OCI-LY7 (cell line): Measurements from ENCODE around the gene DNMT3B. TPM values are rescaled to one million over a fixed set of nuclear protein-coding genes. Genes with fewer than 3 reads are reported as not detected.

Experiments used
- BruUV-seq: library from RNA; stranded (reverse); fragments of 400-500 nt; replicated peaks from 2 replicates; lab custom pipeline; 2021; lab: Mats Ljungman, UMichigan
- CTCF ChIA-PET: fragments of 300-600 bp; sonication (Branson Sonifier 250); formaldehyde crosslinking; loops from one replicate; lab custom pipeline; 2022; ENCODE audit warnings: antibody characterized with exemption; ENCODE audit not compliant: unreplicated experiment; lab: Charles Lee
- POLR2A ChIA-PET: fragments of 300-600 bp; sonication (Branson Sonifier 250); formaldehyde crosslinking; loops from one replicate; lab custom pipeline; 2022; ENCODE audit warnings: antibody characterized with exemption; lab: Charles Lee
- DNase-seq: peaks from one replicate; pipeline ENCODE4 v3.0.0-alpha.2; 2015; ENCODE audit warnings: low spot score
- H2AFZ ChIP-seq: fragments of 200-600 bp; sonication (generic), shearing (Covaris generic); 2 replicates; pipeline ENCODE4 v1.6.1; 2014; ENCODE audit warnings: mild to moderate bottlenecking, antibody characterized with exemption, low read length, moderate library complexity
- H3K27ac ChIP-seq: fragments of 200-600 bp; sonication (generic); 2 replicates; pipeline ENCODE4 v1.5.1; 2014; ENCODE audit warnings: mixed run types, low read depth, mild to moderate bottlenecking, moderate library complexity, low read length, inconsistent platforms; ENCODE audit not compliant: poor library complexity, severe bottlenecking
- H3K36me3 ChIP-seq: fragments of 200-600 bp; sonication (generic); 2 replicates; pipeline ENCODE4 v1.6.1; 2014; ENCODE audit warnings: mild to moderate bottlenecking, antibody characterized with exemption, low read length, moderate library complexity, mixed read lengths; ENCODE audit not compliant: insufficient read depth
- H3K4me1 ChIP-seq: fragments of 200-600 bp; sonication (generic); 2 replicates; pipeline ENCODE4 v1.5.1; 2014; ENCODE audit warnings: mild to moderate bottlenecking, low read length; ENCODE audit not compliant: insufficient read depth, poor library complexity, severe bottlenecking
- H3K4me2 ChIP-seq: fragments of 200-600 bp; sonication (generic); 2 replicates; pipeline ENCODE4 v1.6.1; 2014; ENCODE audit warnings: mild to moderate bottlenecking, low read length
- H3K4me3 ChIP-seq: fragments of 200-600 bp; sonication (generic); 2 replicates; pipeline ENCODE4 v1.5.1; 2014; ENCODE audit warnings: mild to moderate bottlenecking, low read depth, low read length; ENCODE audit not compliant: poor library complexity, severe bottlenecking
- H3K79me2 ChIP-seq: fragments of 200-600 bp; sonication (generic); 2 replicates; pipeline ENCODE4 v1.6.1; 2016; ENCODE audit warnings: low read depth, mild to moderate bottlenecking, low read length, moderate library complexity, mixed read lengths; ENCODE audit not compliant: insufficient read depth
- H3K9me2 ChIP-seq: fragments of 200-600 bp; sonication (generic); 2 replicates; pipeline ENCODE4 v1.6.1; 2016; ENCODE audit warnings: mild to moderate bottlenecking, low read length, mixed read lengths; ENCODE audit not compliant: insufficient read depth
- H3K9me3 ChIP-seq: fragments of 200-600 bp; sonication (generic); 2 replicates; pipeline ENCODE4 v1.6.1; 2014; ENCODE audit warnings: mild to moderate bottlenecking, mixed run types, low read length, mixed read lengths
- H4K20me1 ChIP-seq: fragments of 200-600 bp; sonication (generic); 2 replicates; pipeline ENCODE4 v1.6.1; 2014; ENCODE audit warnings: mild to moderate bottlenecking, antibody characterized with exemption, low read length, moderate library complexity, mixed read lengths; ENCODE audit not compliant: insufficient read depth
- CTCF ChIP-seq: fragments of 200-600 bp; sonication (generic); conservative IDR thresholded peaks from 2 replicates; pipeline ENCODE4 v1.5.1; 2014; ENCODE audit warnings: mild to moderate bottlenecking, antibody characterized with exemption, low read length, moderate library complexity, mixed read lengths
- EZH2phosphoT487 ChIP-seq: fragments of 200-600 bp; sonication (generic); IDR thresholded peaks from 2 replicates; pipeline ENCODE4 v1.6.1; 2018; ENCODE audit warnings: low read depth, borderline replicate concordance, mild to moderate bottlenecking, mixed run types, antibody characterized with exemption, low read length, moderate library complexity, mixed read lengths
- intact Hi-C: fragments of 100-400 bp; cut with micrococcal nuclease; formaldehyde crosslinking; loops from one replicate; pipeline ENCODE4 v1.10.0; 2022; ENCODE audit not compliant: unreplicated experiment
- total RNA-seq, 2 experiments: library from RNA; depleted of rRNA in 1 of 2; stranded (reverse); fragments of >200 nt in 1 of 2; shearing (Covaris generic) in 1 of 2; gene quantifications; 2 replicates each; pipeline ENCODE4 v1.2.3, GENCODE V29; 2014 to 2022

DNMT3B gene
- total RNA-seq, 2 experiments from 2014 or later = 12.1 to 13.8 TPM

GRCh38 chr20:32777177-32777956, 15.2 kb downstream of the DNMT3B start:
- H3K9me2 ChIP-seq = no peaks in the 10 kb centered on the region
- DNase-seq = no peak
- TF ChIP-seq EZH2phosphoT487 (no peak), CTCF (no peak)
- POLR2A ChIA-PET = interaction anchor here (0.6 to 2.1 kb wide), 4 partner anchors 103 to 463 kb away, joined by 3 to 16 read pairs (median 6); partner anchors contain the start of gene C20orf203
- H2AFZ ChIP-seq = no peak overlapping the region
- no peaks in the 10 kb centered on the region for H3K4me1 ChIP-seq
- no peak overlapping the region for H3K27ac ChIP-seq
- no peak overlapping the region for H3K4me2 ChIP-seq
- CTCF ChIA-PET = interaction anchor here (0.7 to 4.3 kb wide), 6 partner anchors 14 to 104 kb away, joined by 3 to 57 read pairs (median 4); partner anchors contain the start of gene C20orf203
- no peaks in the 10 kb centered on the region for H3K9me3 ChIP-seq
- intact Hi-C loops = no loop called here
- BruUV-seq = no TSS peak
- no peak overlapping the region for H3K4me3 ChIP-seq
- H3K36me3 ChIP-seq = no peaks in the 10 kb centered on the region; the same call in 1 of the 2 replicates
- no peaks in the 10 kb centered on the region for H3K79me2 ChIP-seq
- H4K20me1 ChIP-seq = no peaks in the 10 kb centered on the region

DNA sequence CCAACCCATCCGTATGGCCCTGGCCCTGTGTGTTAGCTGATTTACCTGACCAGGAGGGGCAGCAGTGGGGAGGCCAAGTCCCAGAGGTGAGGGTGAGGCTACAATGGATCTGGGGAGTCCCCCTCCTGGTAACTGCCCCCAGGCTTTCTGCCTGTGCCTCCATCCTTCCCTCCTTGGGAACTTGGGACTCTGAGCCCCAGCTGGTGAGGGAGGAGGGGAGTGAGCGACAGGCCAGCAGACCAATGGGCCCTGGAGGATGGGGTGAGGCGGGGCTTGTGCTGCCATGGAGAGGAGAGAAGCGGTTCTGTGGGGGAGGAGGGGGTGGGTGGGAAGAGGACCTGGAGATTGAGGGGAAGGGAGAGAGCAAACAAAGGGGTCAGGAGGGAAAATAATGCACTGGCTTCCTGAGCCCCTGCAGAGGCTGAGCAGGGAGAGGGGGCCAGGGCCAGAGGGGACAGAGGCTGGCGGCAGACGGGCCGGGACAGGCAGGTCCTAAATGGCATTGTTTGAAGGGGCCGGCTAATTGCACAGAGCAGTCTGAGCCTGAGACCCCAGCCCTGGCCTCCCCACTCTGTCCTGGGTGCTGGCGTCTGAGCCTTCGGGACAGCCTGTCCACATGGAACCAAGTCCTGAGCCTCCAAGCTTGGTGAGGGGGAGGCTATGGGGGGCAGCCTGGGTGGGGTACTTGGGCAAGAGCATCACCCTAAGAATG, 17.5 kb downstream of the DNMT3B start:
- BruUV-seq = no TSS peak
- no peak overlapping the region for H3K4me2 ChIP-seq
- H4K20me1 ChIP-seq = no peaks in the 10 kb centered on the region
- ChIA-PET POLR2A (interaction anchor here (2.1 kb wide), 1 partner anchor 106 kb away, joined by 16 read pairs; the partner anchor contains the start of gene C20orf203), CTCF (interaction anchor here (1.7 to 4.3 kb wide), 2 partner anchors 45 to 106 kb away, joined by 4 to 57 read pairs; partner anchors contain the start of gene C20orf203)
- no peaks in the 10 kb centered on the region for H3K9me3 ChIP-seq
- DNase-seq = no peak
- no peaks in the 10 kb centered on the region for H3K79me2 ChIP-seq
- H3K27ac ChIP-seq = no peak overlapping the region
- no peaks in the 10 kb centered on the region for H3K4me1 ChIP-seq
- TF ChIP-seq CTCF = no peak
- intact Hi-C loops = loop anchor here (2.0 kb wide), 1 partner anchor 259 kb away; no protein-coding TSS in a partner anchor
- H3K9me2 ChIP-seq = no peaks in the 10 kb centered on the region
- peaks cover 3% of the 10 kb centered on the region; the same call in 1 of the 2 replicates for H3K36me3 ChIP-seq
- H2AFZ ChIP-seq = no peak overlapping the region
- no peak overlapping the region for H3K4me3 ChIP-seq
